Osteocyte (in vitro differentiated cells): ENCODE results near the gene CA6. TPM values are rescaled to one million over a fixed set of nuclear protein-coding genes. Genes with fewer than 3 reads are reported as not detected.

Experiments used
- DNase-seq: peaks from one replicate; pipeline ENCODE4 v3.0.0; 2021; ENCODE audit warnings: mixed read lengths; ENCODE audit not compliant: unreplicated experiment; ENCODE audit errors: extremely low spot score
- H3K27ac Mint-ChIP-seq: one replicate; pipeline ENCODE4 v1.8.0; 2021; ENCODE audit warnings: mild to moderate bottlenecking, mixed read lengths; ENCODE audit not compliant: unreplicated experiment
- H3K27me3 Mint-ChIP-seq: one replicate; pipeline ENCODE4 v1.8.0; 2021; ENCODE audit warnings: mixed read lengths; ENCODE audit not compliant: unreplicated experiment
- H3K36me3 Mint-ChIP-seq: one replicate; pipeline ENCODE4 v1.8.0; 2021; ENCODE audit warnings: mixed read lengths; ENCODE audit not compliant: unreplicated experiment
- H3K4me1 Mint-ChIP-seq: one replicate; pipeline ENCODE4 v1.8.0; 2021; ENCODE audit warnings: mixed read lengths; ENCODE audit not compliant: unreplicated experiment
- H3K4me3 Mint-ChIP-seq: one replicate; pipeline ENCODE4 v1.8.0; 2021; ENCODE audit warnings: mild to moderate bottlenecking, moderate library complexity, mixed read lengths; ENCODE audit not compliant: unreplicated experiment
- H3K9me3 Mint-ChIP-seq: one replicate; pipeline ENCODE4 v1.8.0; 2021; ENCODE audit warnings: mixed read lengths; ENCODE audit not compliant: unreplicated experiment
- total RNA-seq: library from RNA; stranded (reverse); gene quantifications from 2 replicates; pipeline ENCODE4 v1.2.1, GENCODE V29; 2021
- TF ChIP-seq, protein P1 (sequence below): fragments of 200-600 bp; sonication (generic); IDR thresholded peaks from 2 replicates; pipeline ENCODE4 v1.5.0; 2021; ENCODE audit warnings: antibody characterized with exemption, mild to moderate bottlenecking, moderate library complexity

The CA6 gene
- total RNA-seq, 1 donor from 2014 or later: not detected

DNA sequence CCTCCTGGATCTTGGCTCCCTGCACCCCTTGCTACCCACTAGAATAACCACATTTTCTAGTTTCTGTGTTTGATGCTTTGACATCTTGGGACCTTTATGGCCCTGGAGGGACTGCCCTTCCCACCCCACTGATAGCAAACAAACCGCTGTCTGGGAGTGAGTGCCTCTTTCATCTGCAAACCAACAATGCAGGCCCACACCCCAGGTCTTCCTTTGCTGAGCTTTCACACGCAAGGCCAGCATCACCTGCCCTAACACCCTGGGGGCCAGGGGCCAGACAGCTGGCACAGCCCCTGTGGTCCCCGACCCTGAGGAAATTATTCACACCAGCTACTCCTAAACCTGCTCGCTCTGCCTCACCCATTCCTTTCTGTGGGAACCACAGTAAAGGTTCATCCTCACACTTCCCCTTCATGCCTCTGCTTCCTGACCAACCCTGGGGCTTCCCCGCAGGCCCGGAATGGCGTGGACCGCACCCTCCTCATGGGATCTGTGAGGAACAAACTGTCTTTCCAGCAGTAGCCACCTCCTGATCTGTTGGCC lies 65.2 kb downstream of the CA6 start:
- Mint-ChIP-seq H3K27me3 (peaks cover 15% of the 10 kb centered on the region), H3K4me3 (no peak overlapping the region), H3K27ac (no peak overlapping the region), H3K4me1 (no peaks in the 10 kb centered on the region), H3K9me3 (no peaks in the 10 kb centered on the region), H3K36me3 (no peaks in the 10 kb centered on the region)
- TF ChIP-seq, protein P1, sequence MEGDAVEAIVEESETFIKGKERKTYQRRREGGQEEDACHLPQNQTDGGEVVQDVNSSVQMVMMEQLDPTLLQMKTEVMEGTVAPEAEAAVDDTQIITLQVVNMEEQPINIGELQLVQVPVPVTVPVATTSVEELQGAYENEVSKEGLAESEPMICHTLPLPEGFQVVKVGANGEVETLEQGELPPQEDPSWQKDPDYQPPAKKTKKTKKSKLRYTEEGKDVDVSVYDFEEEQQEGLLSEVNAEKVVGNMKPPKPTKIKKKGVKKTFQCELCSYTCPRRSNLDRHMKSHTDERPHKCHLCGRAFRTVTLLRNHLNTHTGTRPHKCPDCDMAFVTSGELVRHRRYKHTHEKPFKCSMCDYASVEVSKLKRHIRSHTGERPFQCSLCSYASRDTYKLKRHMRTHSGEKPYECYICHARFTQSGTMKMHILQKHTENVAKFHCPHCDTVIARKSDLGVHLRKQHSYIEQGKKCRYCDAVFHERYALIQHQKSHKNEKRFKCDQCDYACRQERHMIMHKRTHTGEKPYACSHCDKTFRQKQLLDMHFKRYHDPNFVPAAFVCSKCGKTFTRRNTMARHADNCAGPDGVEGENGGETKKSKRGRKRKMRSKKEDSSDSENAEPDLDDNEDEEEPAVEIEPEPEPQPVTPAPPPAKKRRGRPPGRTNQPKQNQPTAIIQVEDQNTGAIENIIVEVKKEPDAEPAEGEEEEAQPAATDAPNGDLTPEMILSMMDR: no peak
- no peak for DNase-seq

DNA sequence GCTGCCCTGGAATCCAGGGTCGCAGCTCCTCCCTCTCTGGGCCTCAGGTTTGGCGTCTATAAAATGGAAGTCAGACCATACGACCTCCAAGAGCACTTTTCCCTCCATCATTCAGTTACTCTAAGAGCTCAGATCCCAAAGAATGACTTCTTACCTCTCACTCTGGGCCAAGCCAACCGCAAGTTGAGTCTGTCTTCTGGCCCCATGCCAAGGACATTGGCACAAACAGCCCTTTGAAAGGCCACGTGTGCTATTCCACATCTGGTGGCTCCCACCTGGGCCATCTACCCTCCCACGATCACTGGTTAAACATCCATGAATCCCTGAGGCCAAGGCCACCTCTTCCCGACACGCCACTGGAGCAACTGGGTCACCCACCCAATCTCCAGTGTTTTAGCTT lies 68.2 kb downstream of the CA6 start:
- DNase-seq: no peak
- no peaks in the 10 kb centered on the region for H3K4me1 Mint-ChIP-seq
- H3K27ac Mint-ChIP-seq: no peak overlapping the region
- H3K9me3 Mint-ChIP-seq: no peaks in the 10 kb centered on the region
- H3K4me3 Mint-ChIP-seq: no peak overlapping the region
- TF ChIP-seq, protein P1: no peak
- H3K27me3 Mint-ChIP-seq: peaks cover 10% of the 10 kb centered on the region
- no peaks in the 10 kb centered on the region for H3K36me3 Mint-ChIP-seq

DNA sequence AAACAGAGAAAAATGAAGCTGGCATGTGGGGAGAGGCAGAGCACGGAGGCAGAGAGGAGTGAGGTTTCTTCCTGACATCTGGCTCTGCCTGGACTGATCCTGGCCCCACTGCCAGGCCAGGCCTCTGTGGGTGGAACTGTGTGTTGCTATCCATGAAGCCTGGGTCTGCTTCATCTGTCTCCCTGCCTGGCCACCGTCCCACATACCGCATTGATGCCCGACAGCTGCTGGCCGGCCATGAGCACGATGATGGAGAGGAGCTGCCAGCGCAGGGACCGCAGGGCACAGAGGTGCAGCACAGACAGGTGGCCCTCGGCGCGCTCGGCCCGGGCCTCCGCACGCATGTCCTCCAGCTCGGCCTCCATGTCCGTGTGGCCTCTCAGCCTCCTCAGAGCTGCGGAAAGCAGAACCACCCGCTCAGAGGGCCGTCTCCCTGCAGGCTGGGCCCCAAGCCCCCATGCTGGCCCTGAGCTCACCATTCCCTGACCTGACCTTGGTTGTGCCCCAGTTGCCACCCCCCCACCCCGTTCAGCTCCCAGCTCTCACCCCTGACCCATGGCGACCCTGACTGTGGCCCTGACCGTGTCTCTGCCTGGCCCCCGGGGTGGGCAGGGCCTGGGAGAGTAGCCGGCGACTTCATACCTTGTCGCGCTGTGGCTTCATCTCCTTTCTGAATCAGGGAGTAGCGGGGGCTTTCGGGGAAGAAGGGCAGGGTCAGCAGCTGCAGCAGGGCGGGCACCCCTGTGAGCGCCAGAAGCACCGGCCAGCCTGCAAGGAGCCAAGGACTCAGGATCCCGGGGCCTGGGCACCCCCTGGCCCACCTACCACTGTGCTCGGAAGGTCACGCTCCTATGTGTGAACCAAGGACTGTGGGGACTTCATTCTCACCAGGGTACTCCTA lies 69.1 kb downstream of the CA6 start:
- Mint-ChIP-seq H3K9me3 (no peaks in the 10 kb centered on the region), H3K27me3 (peaks cover 9% of the 10 kb centered on the region), H3K27ac (no peak overlapping the region), H3K4me3 (no peak overlapping the region), H3K36me3 (no peaks in the 10 kb centered on the region), H3K4me1 (no peaks in the 10 kb centered on the region)
- DNase-seq: no peak
- TF ChIP-seq, protein P1: no peak

DNA sequence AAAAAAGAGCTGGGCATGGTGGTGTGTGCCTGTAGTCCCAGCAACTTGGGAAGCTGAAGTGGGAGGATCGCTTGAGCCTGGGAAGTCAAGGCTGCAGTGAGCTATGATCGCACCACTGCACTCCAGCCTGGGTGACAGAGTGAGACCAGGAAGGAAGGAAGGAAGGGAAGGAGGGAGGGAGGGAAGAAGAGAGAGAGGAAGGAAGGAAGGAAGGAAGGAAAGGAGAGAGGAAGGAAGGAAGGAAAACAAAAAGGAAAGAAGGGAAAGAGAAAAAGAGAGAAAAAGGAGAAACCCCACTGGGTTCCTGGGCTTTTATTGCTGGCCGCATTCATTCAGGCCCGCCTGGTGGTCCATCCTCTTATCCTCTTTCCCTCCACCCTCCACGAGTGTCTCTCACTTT lies 70.8 kb downstream of the CA6 start:
- no peaks in the 10 kb centered on the region for H3K9me3 Mint-ChIP-seq
- H3K27me3 Mint-ChIP-seq: peaks cover 6% of the 10 kb centered on the region
- H3K4me1 Mint-ChIP-seq: no peaks in the 10 kb centered on the region
- DNase-seq: no peak
- H3K27ac Mint-ChIP-seq: peak overlapping the region; percentile 34
- TF ChIP-seq, protein P1: no peak
- no peak overlapping the region for H3K4me3 Mint-ChIP-seq
- H3K36me3 Mint-ChIP-seq: no peaks in the 10 kb centered on the region

DNA sequence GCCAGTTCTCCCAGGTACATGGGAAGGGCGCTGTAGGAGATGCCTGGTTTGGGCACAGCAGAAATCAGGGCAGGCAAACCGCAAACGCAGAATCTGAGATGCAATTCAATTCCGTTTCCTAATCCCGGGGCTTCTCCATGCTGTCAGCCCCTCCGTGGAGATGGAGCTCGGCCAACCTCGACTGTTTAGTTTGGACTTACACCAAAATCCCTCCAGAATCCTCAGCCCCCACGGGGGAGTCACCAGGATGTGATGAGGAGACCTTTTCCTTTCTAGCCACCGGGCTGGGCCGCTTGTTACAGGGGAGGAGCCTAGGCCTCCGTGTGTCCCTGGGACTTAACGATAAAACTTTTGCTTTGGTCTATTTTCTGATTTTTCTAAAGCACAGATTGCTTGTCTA lies 72.7 kb downstream of the CA6 start:
- no peaks in the 10 kb centered on the region for H3K4me1 Mint-ChIP-seq
- peaks cover 6% of the 10 kb centered on the region for H3K27me3 Mint-ChIP-seq
- DNase-seq: no peak
- TF ChIP-seq, protein P1: no peak
- no peak overlapping the region for H3K27ac Mint-ChIP-seq
- no peaks in the 10 kb centered on the region for H3K36me3 Mint-ChIP-seq
- H3K4me3 Mint-ChIP-seq: no peak overlapping the region
- H3K9me3 Mint-ChIP-seq: no peaks in the 10 kb centered on the region
